K562 (cell line): Measurements from ENCODE around the gene CDC42EP3. TPM values are rescaled to one million over a fixed set of nuclear protein-coding genes. Genes with fewer than 3 reads are reported as not detected.

Experiments
- ATAC-seq: fragments of 200-7000 bp; cut with Tn5 transposase; 3 replicates; pipeline ENCODE4 v1.9.1; 2020; ENCODE audit warnings: moderate library complexity
- BruUV-seq: library from RNA; stranded (reverse); fragments of 400-500 nt; replicated peaks from 2 replicates; lab custom pipeline; 2021; lab: Mats Ljungman, UMichigan
- CTCF ChIA-PET: fragments of 300-600 bp; formaldehyde crosslinking; extraction: SDS; loops from one replicate; lab custom pipeline; 2021; ENCODE audit warnings: low intra/inter-chr PET ratio; lab: Yijun Ruan, JAX
- POLR2A ChIA-PET: fragments of 300-600, 350-650 bp; sonication (Branson Sonifier 250); formaldehyde crosslinking; extraction: SDS; loops from one replicate; lab custom pipeline; 2021; ENCODE audit warnings: antibody characterized with exemption, inconsistent platforms; lab: Yijun Ruan, JAX
- DNase-seq, 4 experiments: peaks; one replicate each; pipeline versions ENCODE4 v3.0.0 to v3.0.0-alpha.2; 2011 to 2018; ENCODE audit warnings: low spot score in 3 of 4, mixed read lengths in 3 of 4; ENCODE audit errors: extremely low read depth in 1 of 4
- FAIRE-seq: peaks from 2 replicates; lab custom pipeline; 2011; peaks lifted over from hg19 to GRCh38; lab: Jason Lieb, UNC
- H2AFZ ChIP-seq: 2 replicates; pipeline ENCODE4 v1.6.0; 2011; ENCODE audit warnings: low read depth, low read length, control low read depth, inconsistent platforms
- H3K27ac ChIP-seq: fragments of 200-600 bp; 3 replicates; pipeline ENCODE4 v1.8.0; 2011; ENCODE audit warnings: low read depth, mild to moderate bottlenecking, control low read depth, inconsistent platforms, low read length, moderate library complexity, mixed read lengths; ENCODE audit errors: extremely low read depth
- H3K27me3 ChIP-seq, 2 experiments: fragments of 300-600 bp in 1 of 2; 2 replicates in 1 of 2; 3 replicates in 1 of 2; pipeline versions ENCODE4 v1.6.0 to v1.8.0; 2011; ENCODE audit warnings: inconsistent platforms in 2 of 2, low read length in 2 of 2, mild to moderate bottlenecking in 1 of 2, mixed read lengths in 1 of 2, moderate library complexity in 1 of 2; ENCODE audit not compliant: control insufficient read depth in 2 of 2, insufficient read depth in 2 of 2
- H3K36me3 ChIP-seq: fragments of 300-600 bp; 3 replicates; pipeline ENCODE4 v1.8.0; 2011; ENCODE audit warnings: mild to moderate bottlenecking, low read length, inconsistent platforms; ENCODE audit not compliant: control insufficient read depth, insufficient read depth
- H3K4me1 ChIP-seq, 2 experiments: fragments of 200-600 bp in 1 of 2; replicated peaks in 1 of 2; 2 replicates in 1 of 2; 3 replicates in 1 of 2; pipeline versions ENCODE4 v1.5.1 to v1.8.0; 2011; ENCODE audit warnings: inconsistent platforms in 2 of 2, low read length in 2 of 2, mild to moderate bottlenecking in 1 of 2, mixed read lengths in 1 of 2, moderate library complexity in 1 of 2; ENCODE audit not compliant: control insufficient read depth in 2 of 2, insufficient read depth in 2 of 2
- H3K4me2 ChIP-seq: 2 replicates; pipeline ENCODE4 v1.6.1; 2011; ENCODE audit warnings: low read length, control low read depth, inconsistent platforms, mixed read lengths; ENCODE audit not compliant: insufficient read depth
- H3K4me3 ChIP-seq: fragments of 200-600 bp; sonication (generic), shearing (Covaris generic); 2 replicates; pipeline ENCODE4 v1.5.1; 2016; ENCODE audit warnings: control low read depth, inconsistent platforms
- H3K79me2 ChIP-seq: fragments of 200-600 bp; 3 replicates; pipeline ENCODE4 v1.8.0; 2011; ENCODE audit warnings: low read length, inconsistent platforms; ENCODE audit not compliant: control insufficient read depth, insufficient read depth
- H3K9ac ChIP-seq, 2 experiments: 2 replicates each; pipeline versions ENCODE4 v1.6.0 to v1.6.1; 2011; ENCODE audit warnings: low read depth in 2 of 2, low read length in 2 of 2, control low read depth in 1 of 2, inconsistent platforms in 1 of 2, mild to moderate bottlenecking in 1 of 2, mixed read lengths in 1 of 2; ENCODE audit not compliant: insufficient read depth in 1 of 2
- H3K9me1 ChIP-seq: one replicate; pipeline ENCODE4 v1.6.0; 2011; ENCODE audit warnings: inconsistent platforms, mild to moderate bottlenecking, low read length, moderate library complexity; ENCODE audit not compliant: control insufficient read depth, insufficient read depth
- H3K9me3 ChIP-seq: replicated peaks from 2 replicates; pipeline ENCODE4 v1.5.1; 2011; ENCODE audit warnings: low read depth, low read length, inconsistent platforms; ENCODE audit not compliant: control insufficient read depth, insufficient read depth
- H4K20me1 ChIP-seq: replicated peaks from 2 replicates; pipeline ENCODE4 v1.6.1; 2011; ENCODE audit warnings: low read length, inconsistent platforms, mixed read lengths; ENCODE audit not compliant: control insufficient read depth, insufficient read depth
- CCNT2 ChIP-seq: IDR thresholded peaks from 2 replicates; pipeline ENCODE4 v1.6.1; 2011; ENCODE audit warnings: borderline replicate concordance, low read depth, mild to moderate bottlenecking, moderate library complexity, mixed read lengths, low read length; ENCODE audit not compliant: insufficient read length; ENCODE audit errors: extremely low read depth
- ETS2 ChIP-seq: IDR thresholded peaks from 2 replicates; pipeline ENCODE4 v1.6.1; 2016; ENCODE audit warnings: borderline replicate concordance, missing genetic modification characterization, mild to moderate bottlenecking, moderate library complexity, missing compliant biosample characterization; ENCODE audit not compliant: poor library complexity, severe bottlenecking
- ETV1 ChIP-seq: fragments of 450-650 bp; conservative IDR thresholded peaks from 2 replicates; pipeline ENCODE4 v1.6.1; 2016; ENCODE audit warnings: missing genetic modification characterization, control low read depth, low read depth, missing compliant biosample characterization
- GTF2B ChIP-seq: IDR thresholded peaks from 2 replicates; pipeline ENCODE4 v1.6.1; 2011; ENCODE audit not compliant: insufficient read length; ENCODE audit errors: extremely low read depth
- MAFG ChIP-seq: fragments of 450-650 bp; conservative IDR thresholded peaks from 2 replicates; pipeline ENCODE4 v1.6.1; 2016; ENCODE audit warnings: missing genetic modification characterization, missing compliant biosample characterization
- MEF2A ChIP-seq: IDR thresholded peaks from 2 replicates; pipeline ENCODE4 v1.6.1; 2011; ENCODE audit warnings: low read depth, mild to moderate bottlenecking, low read length, moderate library complexity; ENCODE audit not compliant: control insufficient read depth
- MEF2D ChIP-seq: conservative IDR thresholded peaks from 2 replicates; pipeline ENCODE4 v1.6.1; 2016; ENCODE audit warnings: low read depth, missing genetic modification characterization, missing compliant biosample characterization
- PTTG1 ChIP-seq: fragments of 450-650 bp; IDR thresholded peaks from 2 replicates; pipeline ENCODE4 v1.6.1; 2016; ENCODE audit warnings: low read depth, mild to moderate bottlenecking, missing genetic modification characterization, missing compliant biosample characterization
- SAFB2 ChIP-seq: fragments of 200-400 bp; formaldehyde crosslinking; IDR thresholded peaks from 2 replicates; pipeline ENCODE4 v1.6.1; 2018; ENCODE audit warnings: borderline replicate concordance, low read length, low read depth, moderate library complexity; ENCODE audit not compliant: severe bottlenecking
- TRIM25 ChIP-seq: fragments of 450-650 bp; IDR thresholded peaks from 2 replicates; pipeline ENCODE4 v1.7.0; 2016; ENCODE audit warnings: borderline replicate concordance
- XRCC4 ChIP-seq: IDR thresholded peaks from one replicate; pipeline ENCODE4 v1.6.1; 2011; ENCODE audit not compliant: insufficient read depth, insufficient read length; ENCODE audit errors: extremely low read depth
- ZNF431 ChIP-seq: sonication (generic); formaldehyde crosslinking; IDR thresholded peaks from 2 replicates; pipeline ENCODE4 v1.8.0; 2022; ENCODE audit warnings: mild to moderate bottlenecking, missing genetic modification reagents
- ZNF445 ChIP-seq: fragments of 250-450 bp; sonication (Bioruptor Pico); IDR thresholded peaks from 2 replicates; pipeline ENCODE4 v1.4.0; 2020; ENCODE audit warnings: low read depth, mild to moderate bottlenecking, moderate library complexity
- ZNF717 ChIP-seq: fragments of 250-450 bp; sonication (Bioruptor Pico); IDR thresholded peaks from 2 replicates; pipeline ENCODE4 v1.5.0; 2021
- ZNF766 ChIP-seq: fragments of 200-800 bp; sonication (Bioruptor generic); conservative IDR thresholded peaks from 2 replicates; pipeline ENCODE4 v1.6.1; 2016; ENCODE audit warnings: missing genetic modification characterization, missing compliant biosample characterization
- ZNF77 ChIP-seq: fragments of 250-450 bp; sonication (Bioruptor Pico); IDR thresholded peaks from 2 replicates; pipeline ENCODE4 v1.5.0; 2020
- WGBS: fragments of 100-300 bp; shearing (Covaris generic); methylation state at CpG from one replicate; pipeline ENCODE4 v1.1.6; 2016; ENCODE audit warnings: low coverage, mixed read lengths; ENCODE audit not compliant: insufficient coverage; ENCODE audit errors: missing lambda C conversion rate; 5-methylcytosine and 5-hydroxymethylcytosine counted together
- in situ Hi-C: fragments of 300-500 bp; cut with MboI; formaldehyde crosslinking; loops from 4 replicates; pipeline ENCODE4 v1.15.0; 2018; ENCODE audit warnings: inconsistent platforms, mixed read lengths
- intact Hi-C: fragments of 100-400 bp; cut with micrococcal nuclease; formaldehyde crosslinking; loops from 2 replicates; pipeline ENCODE4 v1.14.2; 2022
- polyA plus RNA-seq, 8 experiments: library from polyadenylated mRNA; depleted of rRNA in 4 of 8; stranded (reverse) in 5 of 8; unstranded in 3 of 8; fragments of >200 nt; fragmentation: Nextera tagmentation in 2 of 8; fragmentation: Illumina TruSeq in 1 of 8; extraction: Ambion mirVana in 2 of 8; extraction: Trizol in 1 of 8; gene quantifications; 2 replicates each; pipeline versions ENCODE4 v1.2.1 to v1.2.3, GENCODE V29; 2011 to 2014; ENCODE audit warnings: inconsistent platforms in 1 of 8, missing spikeins in 1 of 8
- total RNA-seq, 7 experiments: library from RNA; depleted of rRNA in 6 of 7; stranded (reverse); fragments of >200 nt in 6 of 7; fragmentation: Illumina TruSeq in 2 of 7; extraction: Trizol in 2 of 7; gene quantifications; 2 replicates each; pipeline versions ENCODE4 v1.2.1 to v1.2.3, GENCODE V29; 2011 to 2021; ENCODE audit warnings: low replicate concordance in 1 of 7

The CDC42EP3 gene
- total and polyA plus RNA-seq, 9 of the 15 experiments (the other 6 are each of a cell fraction or from before 2014, with no cell fraction given): 0.72 to 6.4 (median 2.0) TPM

GRCh38 chr2:37654932-37655841 is 16.3 kb downstream of the CDC42EP3 start:
- Histone ChIP-seq H2AFZ (no peak overlapping the region), H3K9ac (no peak overlapping the region), H3K4me2 (no peak overlapping the region), H3K9me1 (no peaks in the 10 kb centered on the region), H3K4me1 (peaks cover 0 to 18% of the 10 kb centered on the region in 2 experiments; a peak in 3 of 5 replicates), H3K79me2 (no peaks in the 10 kb centered on the region), H3K36me3 (no peaks in the 10 kb centered on the region), H3K27ac (no peak overlapping the region), H3K4me3 (no peak overlapping the region), H3K9me3 (no peaks in the 10 kb centered on the region), H4K20me1 (no peaks in the 10 kb centered on the region), H3K27me3 (0 out of 5 replicates have a peak, but pooled peaks cover 0 to 4% of the 10 kb centered on the region in 2 experiments)
- CTCF ChIA-PET: no interaction called here
- POLR2A ChIA-PET: interaction anchor here (0.8 to 1.2 kb wide), 3 partner anchors 9 to 171 kb away, joined by 3 to 5 read pairs (median 3); no protein-coding TSS in a partner anchor
- WGBS: 21% methylated on average over 7 of the region's 7 CpGs
- no peak for ATAC-seq
- intact Hi-C loops (no loop called here), in situ Hi-C loops (no loop called here)
- DNase-seq: no peak
- FAIRE-seq: peak; percentile 32
- BruUV-seq: no TSS peak
- peak; percentile 78 for TF ChIP-seq MEF2A
- no peak for TF ChIP-seq ZNF431 (CRISPR knock-in tag)
- no peak for TF ChIP-seq ETS2 (tag)
- TF ChIP-seq ZNF717 (CRISPR knock-in tag): no peak
- no peak for TF ChIP-seq SAFB2
- TF ChIP-seq MAFG (tag): no peak
- TF ChIP-seq XRCC4: no peak
- TF ChIP-seq ZNF445 (CRISPR knock-in tag): no peak
- TF ChIP-seq GTF2B: no peak
- no peak for TF ChIP-seq ETV1
- no peak for TF ChIP-seq ZNF766 (CRISPR knock-in tag)
- no peak for TF ChIP-seq CCNT2
- TF ChIP-seq PTTG1: no peak
- TF ChIP-seq MEF2D (tag): 0 out of 2 replicates have a peak, but pooled peaks have one; percentile 71
- TF ChIP-seq TRIM25: no peak
- no peak for TF ChIP-seq ZNF77 (CRISPR knock-in tag)
